Gastrocnemius medialis (tissue), 4 donors: Measurements from ENCODE around the gene YAF2.

Experiments used
- CTCF ChIP-seq, 5 experiments: fragments of 450-650 bp in 3 of 5; fragments of 200-600 bp in 2 of 5; sonication (generic) in 2 of 5; IDR thresholded peaks in 4 of 5; conservative IDR thresholded peaks in 1 of 5; 1 replicate in 4 of 5; 2 replicates in 1 of 5; pipeline ENCODE4 v1.5.1; 2016 to 2019; ENCODE audit warnings: antibody characterized with exemption in 5 of 5, mild to moderate bottlenecking in 3 of 5, moderate library complexity in 3 of 5
- POLR2A ChIP-seq, 2 donors: fragments of 450-650 bp; IDR thresholded peaks; one replicate each; pipeline ENCODE4 v1.6.1; 2017; ENCODE audit warnings: antibody characterized with exemption in 2 of 2, mild to moderate bottlenecking in 2 of 2, moderate library complexity in 2 of 2

GRCh38 chr12:42178101-42178500, 59.9 kb downstream of the YAF2 start:
- TF ChIP-seq CTCF (IDR thresholded peaks at IDR 0.05 in 4 of 5, conservative IDR thresholded peaks at IDR 0.05 in 1 of 5) (no peak), POLR2A (IDR thresholded peaks at IDR 0.05) (no peak)
